HG03354 (cell line): ENCODE results near the gene RAB25.

ENCODE experiments used
- ATAC-seq: cut with Tn5 transposase; IDR thresholded peaks from one replicate; pipeline ENCODE4 v1.9.1; 2021; ENCODE audit warnings: mild to moderate bottlenecking; ENCODE audit not compliant: unreplicated experiment, poor library complexity, severe bottlenecking

RAB25 gene

DNA sequence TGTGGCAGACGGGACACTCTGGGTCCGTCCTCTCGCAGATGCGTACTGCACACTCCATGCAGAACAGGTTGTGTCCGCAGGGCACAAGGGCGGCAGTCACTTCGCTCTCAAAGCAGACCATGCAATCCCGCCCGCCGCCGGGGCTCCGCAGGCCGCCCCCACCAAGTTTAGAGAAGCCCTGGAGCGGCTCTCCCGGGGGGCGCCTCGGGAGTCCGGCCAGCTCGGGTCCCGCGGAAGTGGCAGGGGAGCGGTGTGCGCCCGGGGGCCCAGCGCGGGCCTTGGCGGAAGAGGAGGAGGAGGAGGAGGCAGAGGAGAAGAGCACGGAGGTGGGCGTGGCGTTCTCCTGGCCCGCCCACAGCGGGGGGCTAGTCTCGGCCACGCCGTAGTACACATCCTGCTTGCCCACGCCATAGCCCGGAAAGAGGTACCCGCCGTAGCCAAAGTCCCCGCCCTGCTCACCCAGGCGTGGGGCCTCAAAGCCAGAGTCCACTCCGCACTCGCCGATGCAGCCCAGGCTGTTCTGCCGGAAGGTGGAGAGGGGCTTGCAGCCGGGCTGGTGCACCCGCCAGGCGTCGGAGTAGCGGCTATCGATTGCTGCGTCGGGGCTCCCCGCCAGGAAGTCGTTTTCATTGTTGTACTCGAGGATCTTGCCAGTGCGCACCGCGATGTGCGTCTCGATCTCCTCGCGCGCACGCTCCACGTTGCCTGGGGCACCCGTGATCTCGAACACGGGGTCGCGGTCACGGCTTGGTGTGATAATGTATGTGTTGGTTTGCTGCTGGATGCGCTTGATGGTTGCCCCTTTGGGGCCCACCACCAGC, 15.9 kb downstream of the RAB25 start:
- peak; percentile 60 for ATAC-seq

DNA sequence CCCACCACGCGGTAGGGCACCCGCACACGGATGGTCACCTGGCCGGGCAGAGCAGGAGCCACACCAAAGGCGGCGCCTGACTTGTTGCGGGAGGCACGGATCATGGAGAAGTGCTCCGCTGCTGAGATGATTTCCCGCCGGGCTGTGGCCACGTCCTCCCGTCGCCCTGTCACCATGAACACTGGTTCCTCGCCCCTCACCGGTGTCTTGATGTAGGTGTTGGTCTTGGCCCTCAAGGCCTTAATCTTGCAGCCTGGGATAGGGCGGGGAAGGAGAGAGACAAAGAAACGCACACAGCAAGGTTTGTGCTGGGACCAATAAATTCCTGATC, 16.4 kb downstream of the RAB25 start:
- no peak for ATAC-seq

DNA sequence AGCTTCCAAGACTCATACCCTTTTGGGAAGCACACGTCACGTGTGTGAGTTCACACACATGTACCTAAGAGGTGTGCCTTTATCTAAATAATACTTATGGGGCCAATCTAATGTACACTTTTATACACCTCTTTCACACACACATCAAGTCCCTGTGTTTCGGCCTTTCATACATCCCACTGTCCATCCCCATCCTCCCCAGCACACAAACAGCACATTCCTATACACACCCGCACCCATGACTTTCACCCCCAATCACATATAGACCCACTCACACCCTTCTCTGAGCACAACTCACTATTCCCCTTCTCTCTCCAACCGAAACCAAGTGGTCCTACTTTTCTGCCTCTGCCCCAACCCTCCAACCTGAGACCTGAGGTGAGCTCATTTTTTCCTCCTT, 17.8 kb downstream of the RAB25 start:
- no peak for ATAC-seq

DNA sequence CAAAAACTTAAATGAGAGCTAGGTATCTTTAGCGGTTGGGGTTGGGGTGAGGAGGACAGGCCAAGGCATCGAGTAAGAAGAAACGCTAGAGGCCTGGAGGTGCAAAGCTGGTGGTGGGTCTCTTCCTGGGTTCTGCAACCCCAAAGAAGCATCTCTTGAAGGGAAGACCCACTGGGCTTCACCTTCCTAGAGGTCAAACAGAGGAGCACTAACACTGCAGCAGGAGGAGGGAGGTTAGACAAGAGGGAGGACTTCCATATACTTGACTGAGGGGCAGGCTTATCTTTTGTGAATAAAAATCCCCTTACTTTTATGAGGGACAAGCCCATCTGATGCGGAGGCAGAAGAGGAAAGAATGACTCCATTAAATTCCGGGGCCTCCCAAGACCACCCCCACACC, 18.8 kb downstream of the RAB25 start:
- ATAC-seq: no peak

DNA sequence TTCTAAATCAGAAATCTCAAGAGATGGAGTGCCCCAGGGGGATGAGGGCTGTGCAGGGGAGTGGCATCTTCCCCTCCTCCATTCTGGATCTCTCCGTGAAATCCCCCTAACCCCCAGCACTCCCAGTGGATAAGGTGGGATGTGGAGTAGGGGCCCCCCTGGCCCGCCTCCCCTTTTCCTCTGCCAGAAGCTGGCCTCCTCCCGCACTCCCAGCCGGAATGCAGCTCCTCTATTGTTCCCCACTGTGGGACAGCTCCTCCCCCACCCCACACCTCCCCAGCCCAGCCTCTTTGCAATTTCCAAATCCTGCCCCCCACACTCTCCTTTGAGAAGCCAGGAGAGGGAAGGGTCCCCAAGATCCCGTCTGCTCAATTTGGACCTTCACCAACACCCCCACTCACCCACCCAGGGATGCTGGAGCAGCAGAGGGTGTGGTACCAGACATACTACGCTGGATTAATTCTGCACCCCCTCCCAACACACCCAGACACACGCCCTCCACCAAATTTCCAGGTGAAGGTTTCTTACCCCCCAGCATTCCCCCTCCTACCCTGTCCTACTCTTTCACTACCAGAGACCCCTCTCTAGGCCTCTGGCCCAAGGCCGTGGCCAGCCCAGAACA, 19.4 kb downstream of the RAB25 start:
- no peak for ATAC-seq

DNA sequence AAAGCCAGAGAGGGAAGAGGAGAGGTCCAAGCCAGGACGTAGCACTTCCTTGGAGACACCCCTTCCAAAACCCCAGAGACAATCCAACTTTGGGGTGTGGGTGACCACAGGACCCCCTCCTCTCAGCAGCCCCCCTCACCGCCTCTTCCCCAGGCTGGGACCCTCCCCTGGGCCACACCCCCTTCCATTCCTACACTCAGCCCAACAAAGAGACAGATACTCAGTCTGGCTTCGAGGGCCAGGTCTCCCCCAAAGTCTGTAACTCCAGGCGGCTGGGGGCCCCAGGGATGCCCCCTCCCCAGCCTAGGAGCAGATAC, 19.9 kb downstream of the RAB25 start:
- ATAC-seq: no peak

DNA sequence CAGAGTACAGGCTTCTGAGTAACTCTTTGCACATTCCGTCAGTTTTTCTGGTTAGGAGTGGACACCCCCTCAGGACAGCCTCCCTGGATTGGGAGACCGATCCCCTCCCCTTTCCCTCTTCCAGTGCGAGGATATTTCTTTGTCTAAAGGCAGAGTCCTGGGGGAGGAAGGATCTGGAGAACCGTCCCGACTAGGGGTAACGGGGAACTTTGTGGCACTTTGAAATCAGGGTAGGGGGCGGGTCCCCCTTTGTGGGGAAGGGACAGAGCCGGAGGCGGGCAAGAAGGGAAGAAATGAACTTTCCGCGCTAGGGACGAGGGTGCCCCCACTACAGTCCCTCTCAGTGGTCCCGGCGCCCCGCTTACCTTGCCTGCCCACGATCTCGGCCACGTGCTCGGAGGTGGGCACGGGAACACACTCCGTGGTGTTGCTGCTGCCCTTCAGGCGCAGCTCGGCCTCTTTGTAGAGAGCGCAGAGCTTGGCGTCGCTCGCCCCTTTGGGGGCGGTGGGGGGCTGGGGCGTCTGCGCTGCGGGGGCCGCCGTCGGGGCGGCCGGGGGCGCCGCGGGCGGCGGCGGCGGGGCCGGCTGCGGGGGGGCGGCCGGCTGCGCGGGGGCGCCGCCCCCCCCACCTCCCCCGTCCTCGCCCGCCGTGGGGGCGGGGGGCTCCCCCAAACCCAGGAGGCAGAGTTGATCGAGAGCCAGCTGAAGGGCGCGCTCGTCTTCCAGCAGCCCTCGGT, 20.4 kb downstream of the RAB25 start:
- no peak for ATAC-seq

DNA sequence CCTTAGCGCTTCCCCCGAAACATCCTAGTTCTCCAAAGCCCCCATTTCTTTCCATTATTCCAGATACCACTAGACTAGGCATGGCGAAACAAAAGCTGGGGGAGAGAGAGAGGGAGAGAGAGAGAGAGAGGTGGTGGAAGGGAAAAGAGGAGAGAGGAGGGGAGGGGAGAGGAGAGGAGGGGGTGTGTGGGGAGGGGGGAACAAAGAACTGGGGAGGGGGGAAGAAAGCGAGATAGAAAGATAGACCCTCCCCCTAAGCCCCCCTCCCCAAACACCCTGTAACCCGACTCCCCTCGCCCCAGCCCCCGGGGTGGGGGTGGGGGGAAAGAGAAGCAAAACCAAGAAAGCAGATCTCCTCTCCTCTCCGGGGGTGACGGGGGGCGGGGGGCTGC, 21.0 kb downstream of the RAB25 start:
- no peak for ATAC-seq

DNA sequence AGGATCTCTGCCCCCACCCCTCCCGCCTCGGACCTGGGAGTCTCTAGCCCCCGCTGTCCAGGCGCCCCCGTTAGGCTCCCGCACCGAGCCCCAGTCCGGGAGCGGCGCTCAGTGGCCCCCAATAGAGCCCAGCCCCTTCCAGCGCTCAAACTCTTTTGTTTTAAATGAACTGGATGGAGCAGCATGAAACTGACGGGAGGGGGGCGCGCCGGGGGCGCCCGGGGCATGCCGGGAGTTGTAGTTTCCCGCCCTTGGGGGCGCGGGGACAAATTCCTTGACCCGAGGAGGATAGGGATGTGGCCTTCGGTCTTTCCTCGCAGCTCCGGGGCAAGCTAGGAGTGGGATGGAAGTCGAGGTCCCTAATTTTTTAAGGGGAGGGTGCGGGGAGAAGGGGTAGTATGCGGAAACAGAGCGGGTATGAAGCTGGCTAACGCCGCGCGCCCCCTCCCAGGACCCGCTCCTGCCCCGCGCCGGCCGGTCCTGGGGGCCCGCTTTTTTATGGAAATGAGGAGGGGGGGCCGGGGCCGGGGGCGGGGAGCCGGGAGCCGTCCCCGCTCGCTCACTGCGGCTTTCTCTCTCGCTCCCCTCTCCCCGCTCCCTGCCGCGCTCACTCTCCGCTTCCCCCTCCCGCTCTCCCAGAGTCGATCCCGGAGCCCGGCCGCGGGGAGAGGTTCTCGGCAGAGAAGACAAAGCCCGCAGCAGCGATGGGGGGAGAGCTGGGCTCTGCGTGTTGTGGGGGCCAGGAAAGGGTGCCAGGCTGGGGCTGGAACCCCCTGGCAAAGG, 21.5 kb downstream of the RAB25 start, which contains the start of gene MEX3A:
MEX3A (minus strand) TSS at position 157 of the 783 bp plus-strand sequence. CDS start 467 bp downstream, outside the sequence.
- peak; percentile 62 for ATAC-seq

DNA sequence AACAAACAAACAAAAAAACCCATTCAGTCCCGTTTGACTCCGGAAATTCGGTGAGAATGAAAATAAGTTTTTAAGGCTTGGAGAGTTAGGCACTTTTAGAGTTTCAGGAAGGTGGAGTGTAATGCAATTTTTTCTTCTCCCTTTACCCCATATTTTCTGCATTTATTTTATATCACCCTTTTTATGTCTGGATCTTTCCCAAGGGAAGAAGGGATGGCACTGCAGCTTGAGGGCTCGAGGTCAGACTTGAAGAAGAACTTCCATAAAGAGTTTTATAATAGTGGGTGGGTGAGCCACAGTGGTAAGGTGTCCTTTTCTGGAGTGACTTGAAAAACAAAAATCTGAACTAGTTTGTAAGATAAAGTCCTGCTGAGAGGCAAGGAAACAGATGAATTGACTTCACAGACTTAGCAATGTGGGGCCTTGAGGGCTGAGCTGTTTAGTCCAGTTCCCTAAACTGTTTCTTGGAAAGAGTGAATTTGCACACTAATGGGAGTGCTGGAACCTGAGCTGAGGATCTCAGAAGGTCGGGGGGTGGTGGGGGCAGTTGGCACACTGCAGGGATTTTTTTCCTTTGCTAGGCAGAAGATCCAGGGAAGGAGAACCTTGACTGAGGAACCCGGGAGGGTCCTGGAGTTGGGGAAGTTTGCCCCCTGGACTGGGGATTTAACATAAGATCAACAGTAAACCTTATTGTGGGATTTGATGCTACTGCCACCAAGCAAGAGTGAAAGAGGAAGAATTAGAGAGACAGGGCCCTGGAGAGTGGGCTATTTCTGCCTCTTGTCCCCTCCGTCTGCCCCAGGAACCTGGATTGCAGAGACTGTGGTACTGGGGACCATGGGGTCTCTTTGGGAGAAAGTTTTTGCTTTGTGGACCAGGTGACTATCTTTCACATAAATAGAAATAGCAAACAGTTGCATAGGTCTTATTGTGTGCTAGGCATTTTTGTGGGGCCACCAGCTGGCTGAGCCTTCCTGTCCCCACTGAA, 23.1 kb downstream of the RAB25 start:
- ATAC-seq: no peak

DNA sequence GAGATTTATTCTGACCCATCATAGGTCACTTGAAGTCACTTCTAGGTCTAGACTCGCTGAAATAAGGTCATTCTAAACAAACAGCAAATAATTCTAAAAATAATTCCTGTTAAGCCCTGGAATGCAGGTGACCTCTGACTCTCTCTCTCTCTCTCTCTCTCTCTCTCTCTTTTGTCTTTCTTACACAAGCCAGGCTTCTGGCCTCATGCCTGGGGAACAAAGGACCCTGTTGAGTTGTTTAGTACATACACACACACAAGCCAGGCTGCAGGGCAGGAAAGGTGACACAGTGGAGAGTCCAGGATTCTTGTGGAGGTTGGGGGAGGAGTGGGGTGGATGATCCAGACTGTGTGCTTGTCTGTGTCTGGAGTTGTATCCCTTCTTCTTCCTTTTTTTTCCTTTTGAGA, 25.3 kb downstream of the RAB25 start:
- ATAC-seq: no peak

DNA sequence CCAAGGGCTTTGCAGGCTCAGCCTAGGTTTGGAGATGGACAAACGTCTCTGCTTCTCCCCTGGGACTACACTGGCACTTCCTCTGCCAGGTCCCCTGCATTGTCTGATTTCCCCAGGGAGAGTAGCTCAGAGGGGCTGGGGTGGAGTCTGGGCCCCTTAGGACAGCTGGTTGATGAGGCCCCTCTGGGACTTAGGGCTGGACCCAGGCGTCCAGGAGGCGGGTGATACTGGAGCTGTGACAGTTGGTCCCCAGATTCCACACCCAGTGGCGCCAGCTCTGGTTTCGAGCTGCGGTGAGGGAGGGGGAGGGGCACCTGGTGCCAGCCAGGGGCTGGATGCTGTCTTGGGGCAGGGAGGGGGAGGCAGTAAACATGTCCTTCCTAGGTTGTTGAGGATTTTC, 28.7 kb downstream of the RAB25 start:
- ATAC-seq: no peak

DNA sequence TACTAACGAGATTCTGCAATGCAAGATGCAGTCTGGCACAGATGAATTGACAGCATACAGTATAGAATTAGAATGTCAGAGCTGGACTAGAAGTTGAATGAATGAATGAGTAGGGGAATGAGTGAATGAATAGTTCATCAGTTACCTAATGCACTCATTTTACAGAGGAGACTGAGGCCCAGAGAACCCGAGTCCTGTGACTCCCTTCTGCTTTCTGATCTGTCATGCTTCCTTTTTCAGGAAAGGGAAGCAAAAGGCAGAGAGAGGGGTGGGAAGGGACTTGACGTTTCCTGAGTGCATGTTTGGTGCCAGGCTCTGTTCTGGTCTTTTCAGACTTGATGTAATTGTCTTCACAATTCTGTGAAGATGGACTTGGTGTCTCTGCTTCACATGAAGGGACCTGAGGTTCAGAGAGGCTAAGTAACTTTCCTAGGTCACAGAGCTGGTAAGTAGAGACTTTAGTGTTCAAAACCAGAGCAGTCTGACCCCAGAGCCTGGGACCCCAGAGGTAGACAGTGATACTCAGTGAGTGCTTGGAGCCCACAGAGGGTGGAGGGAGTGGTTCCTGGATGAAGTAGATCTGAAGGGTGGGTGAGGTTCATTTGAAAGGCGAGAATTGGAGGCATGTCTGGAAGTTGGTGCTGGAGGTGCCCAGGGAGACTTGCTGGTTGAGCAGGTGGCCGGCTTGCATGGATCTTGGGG, 29.3 kb downstream of the RAB25 start:
- ATAC-seq: no peak

DNA sequence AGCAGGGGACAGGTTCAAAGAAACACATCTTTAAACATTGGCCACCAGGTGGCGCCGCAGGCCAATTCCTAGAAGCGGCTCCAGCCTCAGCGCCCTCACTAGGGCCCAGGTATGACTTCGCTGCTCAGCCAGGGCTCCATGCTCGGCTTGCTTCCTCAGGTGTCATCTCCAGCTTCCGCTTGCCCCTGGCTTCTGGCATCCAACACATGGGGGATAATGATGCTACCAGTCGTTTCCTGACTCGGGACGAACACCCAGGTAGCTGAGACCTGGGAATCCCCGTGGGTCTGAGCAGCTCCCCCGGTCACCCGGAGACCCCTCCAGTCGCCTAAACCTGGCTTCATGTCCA, 29.9 kb downstream of the RAB25 start:
- ATAC-seq: peak; percentile 72

DNA sequence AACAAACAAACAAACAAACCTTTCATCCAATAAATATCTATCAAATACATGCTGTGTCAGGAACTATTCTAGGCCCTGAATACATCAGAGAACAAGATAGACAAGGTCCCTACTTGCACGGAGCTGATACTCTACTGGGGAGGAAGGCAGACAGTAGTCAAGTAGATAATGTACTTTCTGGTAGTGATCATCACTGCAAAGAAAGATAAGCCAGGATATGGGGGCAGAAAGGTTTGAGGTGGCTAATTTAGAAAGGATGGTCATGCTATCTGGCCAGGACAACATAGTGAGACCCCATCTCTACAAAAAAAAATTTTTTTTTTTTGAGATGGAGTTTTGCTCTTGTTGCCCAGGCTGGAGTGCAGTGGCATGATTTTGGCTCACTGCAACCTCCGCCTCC, 30.6 kb downstream of the RAB25 start:
- ATAC-seq: no peak

DNA sequence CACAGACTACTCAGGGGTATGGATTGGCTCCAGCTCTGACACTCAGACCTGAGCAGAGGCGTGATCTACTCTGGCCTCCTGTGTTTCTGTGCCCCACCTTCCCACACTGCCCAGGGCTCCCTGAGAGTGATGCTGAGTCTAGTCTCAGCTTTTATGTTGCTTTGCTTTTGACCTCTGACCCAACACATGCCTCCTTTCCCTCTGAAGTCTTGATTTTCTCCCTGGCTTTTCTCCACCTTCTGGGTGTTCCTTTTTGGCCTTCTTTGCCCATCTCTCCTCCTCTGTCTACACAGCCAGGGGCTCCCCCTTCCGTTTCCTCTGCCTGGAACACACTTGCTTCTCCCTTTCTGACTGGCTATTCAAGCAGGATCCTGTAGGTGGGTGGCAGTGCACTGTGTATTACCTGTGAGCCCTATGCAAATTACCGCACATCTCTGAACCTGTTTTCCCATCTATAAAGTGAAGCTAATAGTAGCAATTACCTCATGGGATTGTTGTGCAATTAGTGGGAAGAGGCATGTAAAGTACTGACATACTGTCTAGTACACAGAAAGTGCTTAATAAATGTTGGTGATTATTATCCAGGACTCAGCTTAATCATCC, 35.0 kb downstream of the RAB25 start:
- no peak for ATAC-seq

DNA sequence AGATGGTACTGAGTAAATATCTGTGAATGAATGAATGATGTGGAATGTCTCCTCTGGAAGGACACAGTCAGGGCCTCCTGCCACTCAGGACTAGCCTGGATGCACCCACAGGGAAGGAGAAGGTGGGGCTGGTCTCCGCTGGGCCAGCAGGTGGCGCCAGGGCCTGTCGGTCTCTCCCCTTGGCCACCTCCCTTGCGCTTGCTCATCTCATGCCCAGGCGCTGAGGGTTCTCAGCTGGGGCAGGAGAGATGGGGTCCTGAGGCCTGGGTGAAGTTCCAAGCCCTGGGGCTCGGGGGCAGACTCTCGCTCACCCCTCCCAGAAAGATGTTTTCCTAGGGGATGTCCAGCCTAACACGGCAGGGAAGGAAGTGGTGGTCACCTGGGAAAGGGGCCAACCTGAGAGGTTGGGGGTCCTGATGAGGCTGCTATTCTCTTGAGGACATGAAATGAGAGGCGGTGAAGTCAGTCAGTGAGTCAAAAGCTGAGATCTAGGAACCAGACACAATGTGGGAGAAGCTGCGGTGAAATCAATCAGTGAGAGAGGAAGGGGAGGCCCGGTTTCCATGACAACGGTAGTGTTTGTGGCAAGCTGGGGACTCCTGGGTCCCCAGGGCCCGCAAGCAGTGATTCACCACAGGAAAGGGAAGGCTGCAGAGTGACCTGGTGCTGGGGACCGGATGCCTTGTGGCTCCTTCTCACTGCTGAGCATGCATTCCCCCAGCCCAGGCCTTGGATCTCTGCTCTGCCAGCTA, 35.9 kb downstream of the RAB25 start:
- ATAC-seq: peak; percentile 71
